ENCODE measurements around the gene IGF1. TPM values are rescaled to one million over a fixed set of nuclear protein-coding genes. Genes with fewer than 3 reads are reported as not detected.

The IGF1 gene
- total and polyA plus RNA-seq, 10 of the 15 experiments (the other 5 are each of a cell fraction or from before 2014, with no cell fraction given) = 2.4 to 9.2 (median 3.5) TPM

DNA sequence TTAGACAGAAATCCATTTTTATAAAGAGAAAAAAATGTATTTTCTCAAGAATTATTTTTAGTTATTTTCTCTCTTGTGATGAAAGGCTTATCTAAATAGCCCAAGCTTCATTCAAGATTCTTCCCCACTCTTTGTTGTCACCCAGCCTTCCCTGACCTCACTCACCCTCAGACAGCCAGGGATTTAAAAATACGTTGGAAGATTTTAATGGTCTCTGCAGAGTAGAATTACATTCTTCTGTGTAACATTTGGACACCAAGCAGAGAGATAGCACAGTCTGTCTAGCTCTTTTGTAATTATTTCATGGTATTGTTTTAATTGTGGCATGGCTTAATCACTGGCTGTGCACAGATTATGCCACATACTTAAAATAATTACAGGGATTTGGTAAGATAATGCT is 130.3 kb downstream of the IGF1 start:
- TF ChIP-seq GABPA (IDR thresholded peaks at IDR 0.05; ENCODE audit: low read depth) (no peak), ETV6 (conservative IDR thresholded peaks at IDR 0.05 in 1 of 2, IDR thresholded peaks at IDR 0.05 in 1 of 2; ENCODE audit: borderline replicate concordance in 1 of 2, low read depth in 1 of 2) (no peak), PAX5 (IDR thresholded peaks at IDR 0.05; ENCODE audit: borderline replicate concordance, low read depth, low read length) (no peak), SPI1 (IDR thresholded peaks at IDR 0.05; ENCODE audit: borderline replicate concordance, insufficient read depth, low read depth, low read length) (no peak), MYB (IDR thresholded peaks at IDR 0.05; ENCODE audit: borderline replicate concordance, low read depth, low read length) (no peak)
- TF ChIP-seq, protein P1, sequence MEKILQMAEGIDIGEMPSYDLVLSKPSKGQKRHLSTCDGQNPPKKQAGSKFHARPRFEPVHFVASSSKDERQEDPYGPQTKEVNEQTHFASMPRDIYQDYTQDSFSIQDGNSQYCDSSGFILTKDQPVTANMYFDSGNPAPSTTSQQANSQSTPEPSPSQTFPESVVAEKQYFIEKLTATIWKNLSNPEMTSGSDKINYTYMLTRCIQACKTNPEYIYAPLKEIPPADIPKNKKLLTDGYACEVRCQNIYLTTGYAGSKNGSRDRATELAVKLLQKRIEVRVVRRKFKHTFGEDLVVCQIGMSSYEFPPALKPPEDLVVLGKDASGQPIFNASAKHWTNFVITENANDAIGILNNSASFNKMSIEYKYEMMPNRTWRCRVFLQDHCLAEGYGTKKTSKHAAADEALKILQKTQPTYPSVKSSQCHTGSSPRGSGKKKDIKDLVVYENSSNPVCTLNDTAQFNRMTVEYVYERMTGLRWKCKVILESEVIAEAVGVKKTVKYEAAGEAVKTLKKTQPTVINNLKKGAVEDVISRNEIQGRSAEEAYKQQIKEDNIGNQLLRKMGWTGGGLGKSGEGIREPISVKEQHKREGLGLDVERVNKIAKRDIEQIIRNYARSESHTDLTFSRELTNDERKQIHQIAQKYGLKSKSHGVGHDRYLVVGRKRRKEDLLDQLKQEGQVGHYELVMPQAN (conservative IDR thresholded peaks at IDR 0.05) = no peak
- no peak overlapping the region for H3K4me2 ChIP-seq (ENCODE audit: control insufficient read depth, insufficient read depth)
- H3K4me1 ChIP-seq (ENCODE audit: control insufficient read depth, insufficient read depth, low read length) = no peaks in the 10 kb centered on the region
- no TSS peak for BruUV-seq (replicated peaks)
- ChIA-PET CTCF (interaction anchor here (0.6 kb wide), 1 partner anchor 234 kb away, joined by 4 read pairs; no protein-coding TSS in a partner anchor), RAD21 (ENCODE audit: unreplicated experiment) (no interaction called here), POLR2A (no interaction called here), SMC1A (ENCODE audit: uncharacterized antibody, unreplicated experiment) (no interaction called here)
- no peak overlapping the region for H3K9ac ChIP-seq (ENCODE audit: control insufficient read depth, insufficient read depth, low read length)
- ATAC-seq = no peak
- WGBS (ENCODE audit: insufficient coverage, insufficient replicate concordance, low lambda C conversion rate, missing lambda C conversion rate) = 0% methylated on average over 1 of the region's 1 CpG
- peaks cover 5% of the 10 kb centered on the region; the same call in 2 of the 3 replicates for H3K9me3 ChIP-seq (replicated peaks; ENCODE audit: control insufficient read depth, insufficient read depth, low read length)
- no peak for DNase-seq (ENCODE audit: low read depth, low spot score)
- FAIRE-seq = no peak
- no peak overlapping the region for H3K4me3 ChIP-seq
- in situ Hi-C loops (cut with MboI) (no loop called here), intact Hi-C loops (cut with micrococcal nuclease; ENCODE audit: unreplicated experiment) (no loop called here)
- no peak overlapping the region for H3K27ac ChIP-seq (ENCODE audit: control insufficient read depth, insufficient read depth)
- H3K27me3 ChIP-seq (replicated peaks in 1 of 2; ENCODE audit: control insufficient read depth in 2 of 2, insufficient read depth in 2 of 2, low read length in 1 of 2) = no peaks in the 10 kb centered on the region
- H3K79me2 ChIP-seq (ENCODE audit: control insufficient read depth, insufficient read depth, low read length) = no peaks in the 10 kb centered on the region
- H4K20me1 ChIP-seq (ENCODE audit: control insufficient read depth, insufficient read depth) = no peaks in the 10 kb centered on the region
- H2AFZ ChIP-seq (ENCODE audit: control insufficient read depth, low read depth, low read length) = no peak overlapping the region
- H3K36me3 ChIP-seq (ENCODE audit: control insufficient read depth in 2 of 2, insufficient read depth in 2 of 2, low read length in 1 of 2) = no peaks in the 10 kb centered on the region
